Measurements from ENCODE around the gene LTBP3. TPM values are rescaled to one million over a fixed set of nuclear protein-coding genes. Genes with fewer than 3 reads are reported as not detected.

LTBP3 gene
- total and polyA plus RNA-seq, 2 donors from 2014 or later = 61.6 to 165 TPM

DNA sequence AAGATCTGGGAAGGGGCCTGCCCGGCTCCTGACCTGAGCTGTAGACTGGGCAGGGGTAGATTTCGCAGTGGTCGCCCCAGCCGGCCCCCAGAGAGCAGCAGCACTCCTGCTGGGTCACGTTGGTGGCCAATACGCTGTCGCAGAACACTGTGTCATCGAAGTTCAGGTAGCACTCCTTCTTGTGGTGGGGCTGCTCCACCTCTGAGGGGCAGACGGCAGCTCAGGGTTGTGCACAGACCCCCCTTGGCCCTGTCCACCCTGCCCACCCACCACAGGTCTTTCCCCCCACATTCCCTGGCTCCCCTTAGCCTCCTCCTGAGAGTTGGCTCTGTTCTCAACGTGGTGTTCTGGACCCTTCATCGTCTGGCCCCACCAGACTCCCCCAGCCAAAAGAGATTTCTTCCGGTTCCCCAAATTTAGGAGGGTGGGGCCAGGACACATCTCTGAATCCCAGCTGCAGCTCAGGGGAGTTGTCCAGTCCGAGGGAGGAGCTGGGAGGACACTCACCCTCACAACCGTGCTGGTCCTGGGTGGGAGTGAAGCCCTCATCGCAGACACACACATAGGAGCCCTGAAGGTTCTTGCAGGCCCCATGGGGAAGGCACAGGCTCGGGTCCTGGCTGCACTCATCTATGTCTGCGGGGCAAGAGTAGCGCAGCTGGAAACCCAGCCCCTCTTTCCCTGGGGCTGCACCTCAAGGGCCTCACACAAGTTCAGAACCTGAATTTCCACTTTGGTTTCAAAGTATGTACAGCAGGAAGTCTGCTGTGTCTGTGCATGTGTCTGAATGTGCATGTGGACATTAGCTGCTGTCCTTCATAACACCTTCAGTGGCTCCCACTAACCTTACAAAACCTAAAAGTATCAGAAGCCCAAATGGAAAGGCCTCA lies 16.8 kb downstream of the LTBP3 start:
- Histone ChIP-seq H3K27me3 (ENCODE audit: control insufficient read depth, insufficient read depth, low read length) (no peaks in the 10 kb centered on the region), H3K9ac (ENCODE audit: low read length in 3 of 3) (peak overlapping the region in 2 of 3 donors; percentile 17 to 78), H3K9me3 (ENCODE audit: control insufficient read depth in 2 of 3, insufficient read depth in 1 of 3, low read length in 3 of 3) (no peaks in the 10 kb centered on the region), H3K27ac (ENCODE audit: low read depth in 2 of 2, low read length in 2 of 2) (peak overlapping the region; percentile 94), H3K4me3 (ENCODE audit: low read length in 3 of 3) (peak overlapping the region in 1 of 3 donors; percentile 74), H3K4me1 (ENCODE audit: control insufficient read depth in 2 of 3, insufficient read depth in 2 of 3, low read depth in 1 of 3, low read length in 3 of 3) (peaks cover 0 to 19% (median 6%) of the 10 kb centered on the region in 3 donors), H3K36me3 (ENCODE audit: control insufficient read depth in 2 of 3, insufficient read depth in 3 of 3, low read length in 3 of 3) (peaks cover 0 to 8% (median 0%) of the 10 kb centered on the region in 3 donors)
- DNase-seq = peak in 1 of 5 donors; percentile 63
- FAIRE-seq = no peak
- intact Hi-C loops (cut with DNase I) = no loop called here
- TF ChIP-seq, protein P1, sequence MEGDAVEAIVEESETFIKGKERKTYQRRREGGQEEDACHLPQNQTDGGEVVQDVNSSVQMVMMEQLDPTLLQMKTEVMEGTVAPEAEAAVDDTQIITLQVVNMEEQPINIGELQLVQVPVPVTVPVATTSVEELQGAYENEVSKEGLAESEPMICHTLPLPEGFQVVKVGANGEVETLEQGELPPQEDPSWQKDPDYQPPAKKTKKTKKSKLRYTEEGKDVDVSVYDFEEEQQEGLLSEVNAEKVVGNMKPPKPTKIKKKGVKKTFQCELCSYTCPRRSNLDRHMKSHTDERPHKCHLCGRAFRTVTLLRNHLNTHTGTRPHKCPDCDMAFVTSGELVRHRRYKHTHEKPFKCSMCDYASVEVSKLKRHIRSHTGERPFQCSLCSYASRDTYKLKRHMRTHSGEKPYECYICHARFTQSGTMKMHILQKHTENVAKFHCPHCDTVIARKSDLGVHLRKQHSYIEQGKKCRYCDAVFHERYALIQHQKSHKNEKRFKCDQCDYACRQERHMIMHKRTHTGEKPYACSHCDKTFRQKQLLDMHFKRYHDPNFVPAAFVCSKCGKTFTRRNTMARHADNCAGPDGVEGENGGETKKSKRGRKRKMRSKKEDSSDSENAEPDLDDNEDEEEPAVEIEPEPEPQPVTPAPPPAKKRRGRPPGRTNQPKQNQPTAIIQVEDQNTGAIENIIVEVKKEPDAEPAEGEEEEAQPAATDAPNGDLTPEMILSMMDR (IDR thresholded peaks at IDR 0.05; ENCODE audit: borderline replicate concordance, extremely low read depth, insufficient read depth) = no peak

DNA sequence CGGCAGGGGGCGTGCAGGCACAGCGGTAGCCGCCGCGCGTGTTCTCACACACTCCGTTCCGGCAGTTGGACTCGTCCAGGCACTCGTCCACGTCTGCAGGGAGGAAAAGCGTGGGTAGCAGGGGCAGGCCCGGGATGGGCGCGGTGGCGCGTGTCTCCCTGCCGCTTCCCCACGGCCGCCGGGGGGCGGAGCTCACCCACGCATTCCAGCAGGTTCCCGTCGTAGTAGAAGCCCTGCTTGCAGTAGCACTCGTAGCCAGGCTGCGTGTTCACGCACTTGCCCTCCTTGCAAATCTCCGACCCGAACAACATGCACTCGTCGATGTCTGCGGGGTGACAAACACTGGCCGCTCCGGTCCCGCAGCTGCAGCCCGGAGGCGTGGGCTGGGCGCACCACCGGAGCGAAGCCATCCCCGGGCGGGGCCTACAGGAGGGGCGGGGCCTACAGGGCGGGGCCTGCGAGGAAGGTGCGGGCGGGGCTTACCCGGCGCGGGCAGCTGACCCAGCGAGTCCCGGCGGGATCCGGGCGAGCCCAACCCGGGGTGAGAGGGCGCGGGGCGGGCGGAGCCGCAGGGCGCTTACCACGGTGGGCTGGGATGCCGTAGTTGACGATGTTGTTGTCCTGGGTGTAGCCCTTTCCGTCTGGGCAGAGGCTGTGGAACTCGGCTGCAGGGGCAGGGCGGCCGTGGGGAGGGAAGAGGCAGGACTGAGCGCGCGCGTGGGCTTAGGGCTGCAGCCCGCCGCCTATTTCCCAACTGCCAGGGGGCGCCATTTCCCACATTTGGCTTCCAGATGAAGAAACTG lies 17.7 kb downstream of the LTBP3 start:
- Histone ChIP-seq H3K27ac (ENCODE audit: low read depth in 2 of 2, low read length in 2 of 2) (peak overlapping the region; percentile 94), H3K27me3 (ENCODE audit: control insufficient read depth, insufficient read depth, low read length) (no peaks in the 10 kb centered on the region), H3K4me1 (ENCODE audit: control insufficient read depth in 2 of 3, insufficient read depth in 2 of 3, low read depth in 1 of 3, low read length in 3 of 3) (peaks cover 0 to 16% (median 6%) of the 10 kb centered on the region in 3 donors), H3K9ac (ENCODE audit: low read length in 3 of 3) (peak overlapping the region in 2 of 3 donors; percentile 35 to 78), H3K9me3 (ENCODE audit: control insufficient read depth in 2 of 3, insufficient read depth in 1 of 3, low read length in 3 of 3) (no peaks in the 10 kb centered on the region), H3K36me3 (ENCODE audit: control insufficient read depth in 2 of 3, insufficient read depth in 3 of 3, low read length in 3 of 3) (peaks cover 0 to 12% (median 0%) of the 10 kb centered on the region in 3 donors), H3K4me3 (ENCODE audit: low read length in 3 of 3) (peak overlapping the region; percentile 52 to 74 (median 65))
- FAIRE-seq (no peak), DNase-seq (peak; percentile 92 to 97 (median 94))
- intact Hi-C loops (cut with DNase I) = no loop called here
- TF ChIP-seq, protein P1 (IDR thresholded peaks at IDR 0.05; ENCODE audit: borderline replicate concordance, extremely low read depth, insufficient read depth) = peak; percentile 74

DNA sequence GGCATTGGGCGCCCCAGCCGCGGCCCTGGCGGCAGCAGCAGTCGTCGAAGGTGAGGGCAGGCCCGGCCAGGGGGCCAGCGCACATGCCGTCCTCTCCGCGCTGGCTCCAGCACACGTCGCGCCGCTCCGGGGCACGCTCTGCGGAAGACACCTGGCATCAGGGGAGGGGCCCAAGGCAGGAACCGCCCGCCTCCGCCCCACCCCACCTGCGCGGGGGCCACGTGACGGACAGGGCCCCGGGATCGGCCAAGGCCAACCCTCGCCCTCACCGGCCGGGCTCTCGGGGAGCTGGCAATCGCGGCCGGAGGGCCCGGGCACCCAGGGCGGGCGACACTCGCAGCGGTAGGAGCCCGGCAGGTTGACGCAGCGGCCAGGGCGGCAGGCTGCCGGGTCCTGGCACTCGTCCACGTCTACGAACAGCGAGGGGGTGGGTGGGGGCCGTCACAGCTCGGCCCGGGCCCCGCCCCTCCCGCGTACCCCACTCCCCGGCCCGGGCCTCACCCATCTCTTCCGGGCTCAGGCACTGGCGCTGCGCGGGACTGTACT lies 18.3 kb downstream of the LTBP3 start:
- peaks cover 0 to 16% (median 6%) of the 10 kb centered on the region in 3 donors for H3K4me1 ChIP-seq (ENCODE audit: control insufficient read depth in 2 of 3, insufficient read depth in 2 of 3, low read depth in 1 of 3, low read length in 3 of 3)
- FAIRE-seq (no peak), DNase-seq (peak in 2 of 5 donors; percentile 62 to 95)
- TF ChIP-seq, protein P1 (IDR thresholded peaks at IDR 0.05; ENCODE audit: borderline replicate concordance, extremely low read depth, insufficient read depth) = no peak
- intact Hi-C loops (cut with DNase I) = no loop called here
- no peaks in the 10 kb centered on the region for H3K9me3 ChIP-seq (ENCODE audit: control insufficient read depth in 2 of 3, insufficient read depth in 1 of 3, low read length in 3 of 3)
- H3K36me3 ChIP-seq (ENCODE audit: control insufficient read depth in 2 of 3, insufficient read depth in 3 of 3, low read length in 3 of 3) = peaks cover 0 to 15% (median 2%) of the 10 kb centered on the region in 3 donors
- H3K9ac ChIP-seq (ENCODE audit: low read length in 3 of 3) = peak overlapping the region in 1 of 3 donors; percentile 51
- H3K4me3 ChIP-seq (ENCODE audit: low read length in 3 of 3) = peak overlapping the region; percentile 52 to 74 (median 65)
- H3K27me3 ChIP-seq (ENCODE audit: control insufficient read depth, insufficient read depth, low read length) = no peaks in the 10 kb centered on the region
- H3K27ac ChIP-seq (ENCODE audit: low read depth in 2 of 2, low read length in 2 of 2) = peak overlapping the region; percentile 94

Measured in kidney (tissue), 14 donors.